HG02970 (cell line): ENCODE results near the gene CMIP.

Experiments
- ATAC-seq: cut with Tn5 transposase; IDR thresholded peaks from one replicate; pipeline ENCODE4 v1.9.1; 2021; ENCODE audit warnings: mild to moderate bottlenecking, moderate library complexity, moderate number of reproducible peaks; ENCODE audit not compliant: unreplicated experiment, low FRiP score

CMIP gene

DNA sequence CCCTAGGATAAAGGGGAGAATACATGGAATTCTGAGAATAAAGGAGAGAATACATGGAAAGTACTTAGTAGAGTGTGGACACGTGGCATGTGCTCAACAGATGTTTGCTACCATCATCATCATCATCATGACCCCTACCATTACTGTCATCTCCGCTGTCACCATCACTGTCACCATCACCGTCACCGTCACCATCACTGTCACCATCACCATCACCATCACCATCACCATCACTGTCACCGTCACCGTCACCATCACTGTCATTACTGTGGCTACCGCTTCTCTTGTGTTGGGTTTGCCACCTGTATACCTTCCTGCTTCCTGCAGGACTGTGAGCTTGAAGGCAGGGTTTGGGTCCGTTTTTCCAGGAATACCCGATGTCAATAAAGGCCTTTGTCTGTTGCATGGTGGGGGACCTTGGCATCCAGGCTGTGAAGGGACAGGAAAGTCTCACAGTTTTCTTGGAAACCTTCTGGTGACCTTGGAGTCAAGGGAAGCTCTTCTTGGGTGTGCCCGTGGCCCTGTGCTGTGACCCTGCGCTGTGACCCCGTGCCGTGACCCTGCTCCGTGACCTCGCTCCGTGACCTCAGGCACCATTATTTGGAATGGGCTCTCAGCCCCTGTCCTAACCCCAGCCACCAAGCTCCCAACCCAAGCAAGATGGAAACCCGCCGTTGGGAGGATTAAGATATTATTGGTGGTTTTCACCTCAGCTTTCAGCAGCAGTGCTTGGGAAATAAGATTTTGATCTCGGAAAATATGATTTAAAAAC lies 14.4 kb downstream of the CMIP start:
- no peak for ATAC-seq

DNA sequence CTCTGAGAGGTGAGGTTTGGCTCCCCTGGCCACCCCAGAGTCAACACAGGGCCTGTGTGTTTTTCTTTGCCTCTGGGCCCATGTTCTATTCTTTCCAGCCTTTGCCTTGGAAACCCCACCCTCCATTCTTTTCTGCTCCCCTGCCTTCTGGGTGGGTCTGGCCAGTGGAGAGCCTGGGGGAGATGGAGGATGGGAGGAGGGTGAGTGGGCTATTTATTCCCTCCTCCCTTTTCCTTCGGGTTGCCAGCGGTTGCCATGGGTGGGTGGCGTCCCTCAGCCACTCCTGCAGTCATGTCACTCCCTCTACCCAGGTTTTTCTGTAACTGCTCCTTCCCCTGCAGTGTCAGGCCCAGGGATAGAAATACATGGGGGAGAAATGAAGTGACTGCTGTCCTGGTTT lies 15.5 kb downstream of the CMIP start:
- ATAC-seq = no peak

DNA sequence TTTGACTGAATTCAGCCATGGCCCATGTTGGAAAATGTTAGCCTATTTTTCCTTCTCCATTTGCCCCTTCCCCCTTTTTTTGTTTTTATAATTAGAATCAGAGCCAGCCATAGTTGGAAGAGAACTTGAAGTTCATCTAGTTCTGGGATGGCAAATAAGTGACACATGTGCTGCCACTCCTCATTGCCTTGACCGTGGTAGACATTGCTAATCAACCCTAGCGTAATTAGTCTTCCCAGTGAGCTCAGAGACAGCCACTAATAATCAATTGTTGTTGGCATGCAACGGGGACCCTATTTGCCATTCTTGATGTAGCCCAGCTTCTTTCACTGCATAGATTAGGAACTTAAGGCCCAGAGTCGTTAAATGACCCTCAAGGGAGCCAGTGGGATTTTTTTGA lies 16.6 kb downstream of the CMIP start:
- ATAC-seq = no peak

DNA sequence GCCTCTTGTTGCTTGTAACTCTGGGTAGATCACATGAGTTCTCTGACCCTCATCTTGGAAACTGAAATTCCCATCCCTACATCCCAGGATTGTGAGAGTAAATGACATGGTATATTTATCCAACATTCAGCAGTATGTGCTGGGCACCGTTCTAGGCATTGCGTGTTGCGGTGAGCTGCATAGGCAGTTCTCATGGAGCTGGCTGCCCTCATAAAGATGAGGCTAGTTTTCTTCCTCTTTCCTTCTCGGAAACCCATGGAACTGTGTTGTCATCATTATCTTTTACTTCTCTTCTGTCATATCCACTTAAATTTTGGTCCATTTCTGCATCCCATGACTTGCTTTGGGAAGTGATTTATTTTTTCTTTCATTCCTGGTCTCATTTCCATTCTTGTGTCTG lies 17.2 kb downstream of the CMIP start:
- ATAC-seq = no peak

- no peak for ATAC-seq
Measured at GRCh38 chr16:81462683-81463082, 18.1 kb downstream of the CMIP start.

- no peak for ATAC-seq
Measured at GRCh38 chr16:81463296-81463890, 18.8 kb downstream of the CMIP start.

DNA sequence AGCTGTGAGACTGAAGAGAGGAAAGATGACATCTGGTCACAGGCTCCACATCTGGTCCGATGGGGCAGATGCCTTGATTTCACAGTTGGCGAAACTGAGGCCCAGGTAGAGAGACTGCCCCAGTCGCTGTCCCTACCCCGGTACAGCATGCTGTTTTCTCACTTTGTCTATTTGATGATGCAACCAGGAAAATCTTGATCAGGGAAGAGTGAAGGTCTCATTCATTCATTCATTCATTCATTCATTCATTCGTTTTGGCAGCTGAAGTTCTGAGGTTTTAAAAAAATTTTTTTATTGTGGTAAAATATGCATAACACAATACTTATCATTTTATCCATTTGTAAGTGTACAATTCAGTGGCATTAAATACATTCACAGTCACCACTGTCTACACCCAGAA lies 19.7 kb downstream of the CMIP start:
- ATAC-seq = no peak

- no peak for ATAC-seq
Measured at GRCh38 chr16:81465375-81465943, 20.9 kb downstream of the CMIP start.

DNA sequence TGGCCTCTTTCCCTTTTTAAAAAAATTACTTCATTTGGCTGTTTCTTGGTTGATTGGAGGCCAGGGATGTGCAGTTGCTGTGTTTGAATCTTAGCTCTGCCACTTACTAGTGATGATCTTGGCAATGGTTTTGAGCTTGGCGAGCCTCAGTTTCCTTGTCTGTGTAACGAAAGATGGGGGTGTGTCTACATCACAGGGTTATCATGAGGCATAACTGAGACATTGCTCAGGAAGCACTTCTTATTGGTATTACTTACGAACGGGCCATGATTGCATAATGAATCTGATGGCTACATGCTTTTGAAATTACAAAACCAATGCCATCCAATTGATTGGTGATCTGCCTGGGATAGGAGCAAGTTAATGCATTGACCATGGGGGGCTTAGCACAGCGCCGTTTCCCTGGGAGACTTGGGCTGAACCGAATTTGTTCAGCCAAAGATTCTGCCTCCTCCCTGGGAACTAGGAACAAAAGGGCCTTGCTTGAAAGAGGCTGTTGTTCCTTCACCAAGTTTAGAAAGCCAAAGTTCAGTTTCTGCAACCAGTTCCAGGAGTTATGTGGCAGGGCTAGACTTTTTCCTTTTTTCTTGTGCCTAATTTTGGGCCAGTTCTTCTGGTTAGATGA lies 21.9 kb downstream of the CMIP start:
- ATAC-seq = no peak

- no peak for ATAC-seq
Measured at GRCh38 chr16:81467072-81467471, 22.5 kb downstream of the CMIP start.

GRCh38 chr16:81467815-81468214 lies 23.2 kb downstream of the CMIP start:
- no peak for ATAC-seq

GRCh38 chr16:81468269-81468902 lies 23.8 kb downstream of the CMIP start:
- no peak for ATAC-seq

DNA sequence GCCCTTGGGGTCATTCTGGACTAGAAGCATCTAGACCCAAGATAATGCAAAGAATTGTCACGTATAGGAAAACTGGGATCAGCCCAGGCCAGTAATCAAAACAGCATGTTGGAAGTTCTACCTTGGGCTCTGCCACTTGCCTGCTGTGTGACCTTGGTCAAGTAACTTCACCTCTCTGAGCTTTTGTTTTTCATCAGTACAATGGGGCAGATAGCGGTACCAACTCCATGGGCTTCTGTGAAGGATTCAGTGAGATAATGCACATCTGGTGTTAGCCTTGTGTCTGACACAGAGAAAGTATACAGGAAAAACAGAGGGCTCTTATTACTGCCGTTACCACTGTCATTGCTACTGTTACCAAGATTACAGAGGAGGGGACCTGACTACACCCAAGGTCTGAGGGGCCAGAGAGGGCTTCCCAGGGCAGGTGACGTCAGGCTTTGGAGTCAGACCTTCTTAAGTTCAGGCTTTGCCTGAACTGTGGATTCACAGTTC lies 24.6 kb downstream of the CMIP start:
- no peak for ATAC-seq

DNA sequence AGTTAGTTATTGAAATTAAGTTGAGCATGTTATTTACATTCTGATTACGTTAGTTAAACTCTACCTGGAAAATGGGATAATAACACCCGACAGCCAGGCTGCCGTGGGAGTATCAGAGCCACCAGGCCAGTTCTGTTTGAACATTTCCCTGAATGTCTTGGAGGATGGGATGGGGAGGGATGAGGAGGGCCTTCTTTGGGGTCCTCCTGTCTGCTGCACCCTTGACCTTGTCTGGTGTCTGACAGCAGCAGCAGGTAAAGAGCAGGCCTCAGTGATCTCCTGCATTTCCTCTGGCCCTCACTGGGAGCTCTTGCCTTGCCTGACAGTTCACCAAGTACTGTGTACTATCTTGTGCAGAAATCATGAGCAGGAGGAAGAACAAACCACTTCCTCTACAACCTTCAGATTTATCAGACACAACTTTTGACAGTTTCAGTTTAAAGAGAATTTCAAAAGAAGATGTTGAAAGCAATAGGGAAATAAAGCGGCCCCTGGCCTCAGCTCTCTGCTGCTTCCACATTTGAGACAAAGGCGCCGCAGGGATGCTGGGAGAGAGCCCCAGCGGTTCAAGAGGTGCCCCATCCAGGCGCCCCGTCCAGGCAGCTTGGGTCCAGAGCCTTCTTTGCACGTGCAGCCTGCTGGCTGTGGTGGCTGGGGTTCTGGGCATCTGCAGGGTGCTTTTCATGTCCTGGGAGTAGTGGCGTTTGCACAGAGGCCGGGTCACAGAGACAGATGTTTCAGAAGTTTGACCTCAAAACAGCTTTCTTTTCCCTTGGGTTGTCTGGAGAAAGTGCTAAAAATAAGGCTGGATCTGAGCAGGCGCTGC lies 25.3 kb downstream of the CMIP start:
- ATAC-seq = no peak

DNA sequence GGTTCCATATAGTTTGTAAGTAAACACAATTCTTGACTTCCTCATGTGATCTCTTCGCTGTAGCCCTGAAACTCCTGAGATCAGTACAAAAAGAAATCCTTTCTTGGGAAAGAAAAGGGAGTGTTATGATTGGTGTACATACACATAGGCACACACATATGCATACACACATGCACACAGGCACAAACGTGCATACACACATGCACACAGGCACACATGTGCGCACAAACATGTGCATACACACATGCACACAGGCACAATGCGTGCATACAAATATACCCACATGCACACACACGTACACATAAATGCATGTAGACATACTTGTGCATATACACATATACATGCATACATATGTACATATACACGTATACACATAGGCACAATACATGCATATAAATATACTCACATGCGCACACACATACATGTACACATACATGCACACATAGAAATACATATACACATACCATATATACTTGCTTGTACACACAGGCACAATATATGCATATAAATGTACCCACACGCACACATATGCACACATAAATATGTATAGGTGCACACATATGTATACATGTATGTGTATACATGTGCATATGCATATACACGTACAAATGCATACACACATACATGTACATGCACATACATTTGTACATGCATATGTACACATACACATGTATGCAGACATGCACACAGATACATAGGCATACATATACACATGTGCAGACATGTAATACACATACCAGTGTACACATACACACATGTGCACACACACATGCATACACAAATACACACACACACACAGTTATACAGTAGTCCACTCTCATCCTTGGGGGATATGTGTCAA lies 26.4 kb downstream of the CMIP start:
- no peak for ATAC-seq

GRCh38 chr16:81471882-81472281 lies 27.3 kb downstream of the CMIP start:
- ATAC-seq = no peak

- no peak for ATAC-seq
Measured at GRCh38 chr16:81472391-81472790, 27.8 kb downstream of the CMIP start.

- no peak for ATAC-seq
Measured at GRCh38 chr16:81473066-81473488, 28.5 kb downstream of the CMIP start.

DNA sequence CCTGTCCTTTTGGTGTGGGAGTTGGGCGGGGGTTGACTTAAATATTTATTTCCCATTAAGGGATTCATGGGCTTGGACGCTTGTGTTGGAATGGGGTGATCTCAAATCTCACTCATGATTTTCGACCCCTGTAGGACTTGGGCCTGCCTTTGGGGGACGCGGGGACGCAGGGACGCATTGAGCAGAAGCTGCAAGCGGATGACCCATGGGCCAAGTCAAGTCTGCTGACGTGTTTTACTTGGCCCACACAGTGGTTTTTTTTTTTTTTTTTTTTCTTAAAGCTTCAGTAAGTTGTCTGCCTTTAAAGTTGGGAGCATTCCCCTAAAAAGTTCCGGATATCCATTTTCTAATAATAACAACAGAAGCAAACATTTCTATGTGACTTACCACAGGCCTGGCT lies 28.9 kb downstream of the CMIP start:
- ATAC-seq = no peak
